ENCODE results near the gene HSDL2.
"Not testable (repeated sequence)": the region's sequence is repeated elsewhere in the genome, so short reads cannot be mapped to it uniquely, and the experiment has no call there.

The HSDL2 gene

DNA sequence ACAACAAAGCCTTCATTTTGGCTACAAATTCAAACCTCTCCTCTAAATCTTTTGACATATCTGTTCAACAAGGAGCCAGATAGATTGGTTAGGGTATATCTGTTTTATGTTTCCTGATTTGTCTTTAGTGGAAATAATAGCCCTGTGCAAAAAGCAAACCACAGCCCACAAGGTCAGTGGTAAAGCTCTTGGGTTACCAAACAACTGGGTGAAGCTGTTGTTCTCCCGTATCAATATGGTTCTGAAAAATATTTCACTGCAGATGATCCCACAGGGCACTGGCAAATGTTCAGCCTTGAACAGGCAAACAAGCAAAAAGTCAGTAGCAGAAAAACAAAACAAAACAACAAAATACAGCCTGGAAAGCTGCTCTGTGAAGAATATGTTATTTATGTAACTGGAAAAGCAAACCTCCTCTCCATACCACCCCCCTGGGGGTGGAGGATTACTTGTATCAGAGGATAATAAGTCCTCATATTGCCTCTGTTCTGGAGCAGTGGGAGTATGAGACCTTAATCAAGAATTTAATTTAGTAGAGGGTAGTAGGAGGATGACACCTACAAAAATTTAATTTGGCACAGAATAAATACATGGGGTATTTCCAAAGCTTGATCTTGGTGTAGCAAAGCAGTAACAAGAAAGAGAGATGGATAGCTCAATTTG lies 25.7 kb upstream of the HSDL2 start:
- Histone ChIP-seq H3K4me3 (ENCODE audit: low read depth, low read length) (no peak overlapping the region), H3K27ac (no peak overlapping the region), H3K36me3 (replicated peaks) (no peaks in the 10 kb centered on the region), H3K27me3 (replicated peaks) (no peaks in the 10 kb centered on the region)
- no peak for DNase-seq
- TF ChIP-seq, protein P1, sequence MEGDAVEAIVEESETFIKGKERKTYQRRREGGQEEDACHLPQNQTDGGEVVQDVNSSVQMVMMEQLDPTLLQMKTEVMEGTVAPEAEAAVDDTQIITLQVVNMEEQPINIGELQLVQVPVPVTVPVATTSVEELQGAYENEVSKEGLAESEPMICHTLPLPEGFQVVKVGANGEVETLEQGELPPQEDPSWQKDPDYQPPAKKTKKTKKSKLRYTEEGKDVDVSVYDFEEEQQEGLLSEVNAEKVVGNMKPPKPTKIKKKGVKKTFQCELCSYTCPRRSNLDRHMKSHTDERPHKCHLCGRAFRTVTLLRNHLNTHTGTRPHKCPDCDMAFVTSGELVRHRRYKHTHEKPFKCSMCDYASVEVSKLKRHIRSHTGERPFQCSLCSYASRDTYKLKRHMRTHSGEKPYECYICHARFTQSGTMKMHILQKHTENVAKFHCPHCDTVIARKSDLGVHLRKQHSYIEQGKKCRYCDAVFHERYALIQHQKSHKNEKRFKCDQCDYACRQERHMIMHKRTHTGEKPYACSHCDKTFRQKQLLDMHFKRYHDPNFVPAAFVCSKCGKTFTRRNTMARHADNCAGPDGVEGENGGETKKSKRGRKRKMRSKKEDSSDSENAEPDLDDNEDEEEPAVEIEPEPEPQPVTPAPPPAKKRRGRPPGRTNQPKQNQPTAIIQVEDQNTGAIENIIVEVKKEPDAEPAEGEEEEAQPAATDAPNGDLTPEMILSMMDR (IDR thresholded peaks at IDR 0.05; ENCODE audit: low read depth, low read length, missing control alignments) = no peak
- in situ Hi-C loops (cut with HindIII; ENCODE audit: low pct_ligation_motif_present, low sequenced_read_pairs) = loop anchor here (25.0 kb wide), 1 partner anchor 242 kb away; no protein-coding TSS in a partner anchor

DNA sequence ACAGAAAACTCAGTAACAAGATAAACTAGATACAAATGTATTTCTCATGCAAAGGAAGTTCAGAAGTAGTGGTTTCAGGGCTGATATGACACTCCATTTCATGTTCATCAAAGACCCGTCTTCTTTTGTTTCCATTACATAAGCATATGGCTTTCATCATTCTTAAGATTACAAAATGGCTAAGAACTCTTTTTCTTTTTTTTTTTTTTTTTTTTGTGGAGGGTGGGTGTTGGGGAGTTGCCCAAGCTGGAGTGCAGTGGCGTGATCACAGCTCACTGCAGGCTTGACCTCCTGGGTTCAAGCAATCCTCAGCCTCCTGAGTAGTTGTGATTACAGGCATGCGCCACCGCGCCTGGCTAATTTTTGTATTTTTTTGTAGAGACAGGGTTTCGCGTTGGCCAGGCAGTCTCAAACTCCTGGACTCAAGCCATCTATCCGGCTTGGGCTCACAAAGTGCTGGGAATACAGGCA lies 24.4 kb upstream of the HSDL2 start:
- Histone ChIP-seq H3K27ac (no peak overlapping the region), H3K27me3 (replicated peaks) (no peaks in the 10 kb centered on the region), H3K4me3 (ENCODE audit: low read depth, low read length) (no peak overlapping the region), H3K36me3 (replicated peaks) (no peaks in the 10 kb centered on the region)
- in situ Hi-C loops (cut with HindIII; ENCODE audit: low pct_ligation_motif_present, low sequenced_read_pairs) = loop anchor here (25.0 kb wide), 1 partner anchor 243 kb away; no protein-coding TSS in a partner anchor
- no peak for DNase-seq
- TF ChIP-seq, protein P1 (IDR thresholded peaks at IDR 0.05; ENCODE audit: low read depth, low read length, missing control alignments) = no peak

DNA sequence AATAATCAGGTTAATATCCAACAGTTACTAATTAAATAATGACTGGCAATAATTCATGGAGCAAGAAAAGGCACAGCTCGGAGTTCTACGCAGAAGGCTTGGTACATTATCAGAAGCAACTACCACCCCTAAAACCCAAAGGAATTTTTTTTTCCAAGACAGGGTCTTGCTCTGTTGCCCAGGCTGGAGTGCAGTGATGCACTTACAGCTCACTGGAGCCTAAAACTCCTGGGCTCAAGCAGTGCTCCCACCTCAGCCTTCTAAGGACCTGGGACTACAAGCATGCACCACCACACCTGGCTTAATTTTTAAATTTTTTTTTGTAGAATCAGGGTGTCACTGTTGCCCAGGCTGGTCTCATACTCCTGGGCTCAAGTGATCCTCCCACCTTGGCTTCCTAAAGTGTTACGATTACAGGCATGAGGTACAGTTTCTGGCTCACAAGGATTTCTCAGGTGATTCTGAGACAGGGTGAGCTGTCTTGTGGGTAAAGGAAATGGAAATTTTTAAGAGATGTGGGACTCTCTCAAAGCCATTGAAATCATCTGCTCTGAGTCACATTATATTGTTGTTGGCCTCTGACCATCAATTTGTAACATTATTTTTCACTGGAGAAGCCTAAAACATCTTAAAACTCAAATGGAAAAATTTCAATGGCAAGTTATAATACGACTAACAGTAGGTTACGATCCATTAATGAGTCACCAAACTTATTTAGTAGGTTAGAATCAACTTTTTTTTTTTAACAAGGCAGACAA lies 19.7 kb upstream of the HSDL2 start:
- TF ChIP-seq, protein P1 (IDR thresholded peaks at IDR 0.05; ENCODE audit: low read depth, low read length, missing control alignments) = no peak
- no peaks in the 10 kb centered on the region for H3K27me3 ChIP-seq (replicated peaks)
- in situ Hi-C loops (cut with HindIII; ENCODE audit: low pct_ligation_motif_present, low sequenced_read_pairs) = loop anchor here (25.0 kb wide), 1 partner anchor 248 kb away; no protein-coding TSS in a partner anchor
- no peak overlapping the region for H3K27ac ChIP-seq
- H3K4me3 ChIP-seq (ENCODE audit: low read depth, low read length) = no peak overlapping the region
- no peak for DNase-seq
- no peaks in the 10 kb centered on the region for H3K36me3 ChIP-seq (replicated peaks)

DNA sequence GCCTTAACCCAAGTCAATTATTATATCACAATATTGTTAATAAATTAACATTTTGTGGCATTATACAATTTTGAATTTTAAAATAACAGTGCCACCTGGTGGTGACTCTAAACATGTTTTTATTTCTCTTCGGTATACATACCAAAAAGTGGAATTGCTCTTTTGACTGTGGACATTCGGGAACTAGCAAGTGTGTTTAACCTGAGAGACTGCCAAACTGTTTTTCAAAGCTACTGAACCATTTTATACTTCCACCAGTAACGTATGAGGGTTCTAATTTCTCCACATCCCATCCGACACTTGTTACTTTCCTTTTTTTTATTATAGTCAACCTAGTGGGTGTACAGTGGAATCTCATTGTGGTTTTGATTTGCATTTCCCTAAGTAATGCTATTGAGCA lies 18.3 kb upstream of the HSDL2 start:
- H3K27me3 ChIP-seq (replicated peaks) = no peaks in the 10 kb centered on the region
- in situ Hi-C loops (cut with HindIII; ENCODE audit: low pct_ligation_motif_present, low sequenced_read_pairs) = loop anchor here (25.0 kb wide), 1 partner anchor 249 kb away; no protein-coding TSS in a partner anchor
- no peaks in the 10 kb centered on the region for H3K36me3 ChIP-seq (replicated peaks)
- TF ChIP-seq, protein P1 (IDR thresholded peaks at IDR 0.05; ENCODE audit: low read depth, low read length, missing control alignments) = no peak
- no peak overlapping the region for H3K27ac ChIP-seq
- H3K4me3 ChIP-seq (ENCODE audit: low read depth, low read length) = no peak overlapping the region
- no peak for DNase-seq

DNA sequence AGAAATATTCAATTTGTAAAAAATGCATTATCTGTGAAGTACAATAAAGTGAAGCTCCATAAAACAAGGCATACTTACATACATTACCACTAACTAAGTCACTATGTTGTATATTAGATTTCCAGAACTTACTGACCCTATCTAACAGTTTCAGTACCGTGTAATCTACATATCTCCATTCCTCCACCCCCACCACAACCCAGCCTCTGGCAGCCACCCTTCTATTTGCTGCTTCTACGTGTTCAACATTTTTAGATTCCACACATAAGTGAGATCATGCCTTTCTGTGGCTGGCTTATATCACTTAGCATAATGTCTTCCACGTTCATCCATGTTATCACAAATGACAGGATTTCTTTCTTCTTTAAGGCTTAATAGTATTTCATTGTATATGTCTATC lies 15.1 kb upstream of the HSDL2 start:
- no peaks in the 10 kb centered on the region for H3K36me3 ChIP-seq (replicated peaks)
- H3K27ac ChIP-seq = no peak overlapping the region
- no peaks in the 10 kb centered on the region for H3K27me3 ChIP-seq (replicated peaks)
- no peak overlapping the region for H3K4me3 ChIP-seq (ENCODE audit: low read depth, low read length)
- no peak for DNase-seq
- TF ChIP-seq, protein P1 (IDR thresholded peaks at IDR 0.05; ENCODE audit: low read depth, low read length, missing control alignments) = no peak
- in situ Hi-C loops (cut with HindIII; ENCODE audit: low pct_ligation_motif_present, low sequenced_read_pairs) = loop anchor here (25.0 kb wide), 1 partner anchor 252 kb away; no protein-coding TSS in a partner anchor

DNA sequence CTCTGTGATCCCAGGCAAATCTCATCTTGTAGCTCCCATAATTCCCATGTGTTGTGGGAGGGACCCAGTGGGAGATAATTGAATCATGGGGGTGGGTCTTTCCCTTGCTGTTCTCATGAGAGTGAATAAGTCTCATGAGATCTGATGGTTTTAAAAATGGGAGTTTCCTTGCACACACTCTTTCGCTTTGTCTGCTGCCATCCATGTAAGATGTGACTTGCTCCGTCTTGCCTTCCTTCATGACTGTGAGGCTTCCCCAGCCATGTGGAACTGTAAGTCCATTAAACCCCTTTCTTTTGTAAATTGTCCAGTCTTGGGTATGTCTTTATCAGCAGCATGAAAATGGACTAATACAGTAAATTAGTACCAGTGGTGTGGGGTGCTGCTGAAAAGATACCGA lies 14.7 kb upstream of the HSDL2 start:
- H3K4me3 ChIP-seq (ENCODE audit: low read depth, low read length); H3K27ac ChIP-seq; DNase-seq; H3K27me3 ChIP-seq (replicated peaks); H3K36me3 ChIP-seq (replicated peaks): not testable (repeated sequence)
- in situ Hi-C loops (cut with HindIII; ENCODE audit: low pct_ligation_motif_present, low sequenced_read_pairs) = loop anchor here (25.0 kb wide), 1 partner anchor 253 kb away; no protein-coding TSS in a partner anchor

All from brain microvascular endothelial cell (primary cell).